ENCODE results near the gene PPCDC.

The PPCDC gene

DNA sequence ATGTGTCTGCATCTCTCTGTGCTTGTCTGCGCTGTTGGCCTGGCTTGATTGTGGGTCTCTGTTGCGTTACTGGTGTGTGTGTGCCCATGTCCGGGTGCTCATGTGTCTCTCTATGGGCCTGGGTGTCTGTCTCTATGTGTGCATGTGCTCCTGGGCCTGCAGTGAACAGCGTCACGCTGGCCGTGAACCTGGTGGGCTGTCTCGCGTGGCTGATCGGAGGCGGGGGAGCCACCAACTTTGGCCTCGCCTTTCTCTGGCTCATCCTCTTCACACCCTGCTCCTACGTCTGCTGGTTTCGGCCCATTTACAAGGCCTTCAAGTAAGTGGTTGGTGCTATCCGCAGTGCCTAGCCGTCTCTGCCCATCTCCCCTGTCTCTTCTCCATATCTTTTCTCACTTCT lies 7.0 kb upstream of the PPCDC start:
- DNase-seq (ENCODE audit: low read depth, low spot score): no peak

DNA sequence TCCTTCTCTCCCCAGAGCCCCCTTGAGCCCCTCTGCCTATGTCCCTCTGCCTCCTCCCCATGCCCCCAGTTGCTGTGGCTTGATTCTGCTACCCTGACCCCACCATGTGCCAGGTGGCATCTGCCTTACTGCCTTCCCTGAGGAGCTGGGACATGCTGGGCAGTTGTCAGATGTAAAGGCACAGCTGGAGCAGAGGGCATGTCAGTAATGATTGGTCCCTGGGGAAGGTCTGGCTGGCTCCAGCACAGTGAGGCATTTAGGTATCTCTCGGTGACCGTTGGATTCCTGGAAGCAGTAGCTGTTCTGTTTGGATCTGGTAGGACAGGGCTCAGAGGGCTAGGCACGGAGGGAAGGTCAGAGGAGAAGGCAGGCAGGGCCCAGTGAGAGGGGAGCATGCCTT lies 3.5 kb upstream of the PPCDC start:
- DNase-seq (ENCODE audit: low read depth, low spot score): no peak

- no peak for DNase-seq (ENCODE audit: low read depth, low spot score)
Observed at GRCh38 chr15:75021341-75021740, 2.0 kb upstream of the PPCDC start.

DNA sequence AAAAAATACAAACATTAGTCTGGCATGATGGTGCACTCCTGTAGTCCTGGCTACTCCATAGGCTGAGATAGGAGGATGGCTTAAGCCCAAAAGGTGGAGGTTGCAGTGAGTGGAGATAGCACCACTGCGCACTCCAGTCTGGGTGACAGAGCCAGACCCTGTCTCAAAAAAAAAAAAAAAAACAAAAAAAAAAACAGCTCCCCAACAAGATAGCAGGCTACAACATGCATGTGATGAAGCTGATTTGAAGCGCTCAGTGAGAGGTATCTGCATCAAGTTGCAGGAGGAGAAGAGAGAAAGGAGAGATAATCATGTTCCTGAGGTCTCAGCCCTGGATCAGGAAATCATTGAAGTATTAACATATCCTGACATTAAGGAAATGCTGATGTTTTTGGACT lies 608 bp upstream of the PPCDC start:
- no peak for DNase-seq (ENCODE audit: low read depth, low spot score)

GRCh38 chr15:75023872-75024636 lies 664 bp downstream of the PPCDC start:
- no peak for DNase-seq (ENCODE audit: low read depth, low spot score)

- DNase-seq (ENCODE audit: low read depth, low spot score): no peak
Observed at GRCh38 chr15:75025107-75025506, 1.7 kb downstream of the PPCDC start.

DNA sequence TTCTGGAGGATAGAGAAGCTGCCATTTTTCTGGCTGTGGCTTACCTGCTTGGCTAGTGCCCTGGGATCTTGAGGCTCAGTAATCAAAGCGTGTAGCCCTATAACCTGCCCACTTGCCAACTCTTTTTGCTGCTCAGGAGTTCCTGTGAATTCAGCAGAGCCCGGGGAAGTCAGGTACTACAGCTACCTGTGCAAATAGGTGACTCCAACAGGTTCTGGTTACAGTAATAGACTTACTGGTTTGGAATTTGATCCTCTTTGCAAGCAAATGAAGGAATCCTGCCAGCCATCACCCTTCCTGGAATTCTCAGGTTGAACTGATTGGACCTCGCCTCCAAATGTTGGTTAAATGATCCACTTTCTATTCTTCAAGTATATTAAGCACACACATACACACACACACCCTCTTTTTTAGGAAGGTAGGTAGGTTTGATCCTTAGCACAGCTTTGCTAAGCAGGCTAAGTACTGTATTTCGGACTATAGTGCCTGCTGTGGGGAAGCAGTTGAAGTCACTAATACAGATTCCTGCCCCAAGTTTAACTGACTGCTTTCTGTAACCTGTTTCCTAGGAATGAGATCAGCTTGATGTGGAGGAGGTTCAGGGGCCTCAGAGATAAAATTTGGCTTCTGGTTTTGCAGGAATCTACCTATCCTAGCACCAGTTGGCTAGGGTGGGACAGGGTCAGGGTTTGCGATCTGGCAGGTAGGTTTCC lies 2.3 kb downstream of the PPCDC start:
- DNase-seq (ENCODE audit: low read depth, low spot score): no peak

DNA sequence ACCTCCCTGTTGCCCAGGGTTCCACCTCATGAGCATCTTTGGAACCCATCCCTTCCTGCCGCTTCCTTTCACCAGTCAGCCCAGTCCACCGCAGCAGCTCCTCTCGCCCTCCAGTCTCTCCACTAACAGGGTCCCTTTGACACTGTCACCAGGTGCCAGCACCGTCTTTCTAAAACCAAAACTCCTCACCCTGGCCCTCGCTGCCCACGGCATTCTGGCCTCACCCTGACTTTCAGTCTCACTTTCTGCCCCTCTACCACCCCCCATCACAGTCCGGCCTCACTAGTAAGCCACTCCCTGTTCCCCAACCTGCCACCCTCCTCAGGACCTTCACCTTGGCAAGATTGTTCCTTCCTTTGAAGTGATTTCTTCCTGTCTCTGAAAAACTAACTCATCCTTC lies 4.2 kb downstream of the PPCDC start:
- no peak for DNase-seq (ENCODE audit: low read depth, low spot score)

GRCh38 chr15:75028991-75029377 lies 5.6 kb downstream of the PPCDC start:
- no peak for DNase-seq (ENCODE audit: low read depth, low spot score)

GRCh38 chr15:75029378-75030022 lies 6.1 kb downstream of the PPCDC start:
- peak; percentile 76 for DNase-seq (ENCODE audit: low read depth, low spot score)

DNA sequence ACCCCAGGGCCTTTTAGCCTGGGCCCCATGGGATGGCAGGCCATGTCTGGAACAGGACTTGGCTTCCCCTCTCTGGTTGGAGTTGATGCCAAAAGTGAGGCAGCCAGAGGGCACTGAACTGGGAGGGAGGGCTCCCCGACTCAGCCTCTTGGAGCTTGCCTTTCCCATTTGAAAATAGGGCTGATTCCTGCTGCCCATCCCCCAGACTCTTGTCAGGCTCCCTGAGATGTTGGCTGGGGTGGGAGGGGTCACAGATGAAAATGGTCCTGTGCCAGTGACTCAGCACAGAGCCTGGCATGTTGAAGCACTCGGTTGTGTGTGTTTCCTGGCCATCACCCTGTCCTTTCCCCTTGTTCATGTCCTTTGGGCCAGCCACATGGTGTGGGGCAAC lies 6.6 kb downstream of the PPCDC start:
- no peak for DNase-seq (ENCODE audit: low read depth, low spot score)

GRCh38 chr15:75030424-75030823 lies 7.0 kb downstream of the PPCDC start:
- DNase-seq (ENCODE audit: low read depth, low spot score): no peak

DNA sequence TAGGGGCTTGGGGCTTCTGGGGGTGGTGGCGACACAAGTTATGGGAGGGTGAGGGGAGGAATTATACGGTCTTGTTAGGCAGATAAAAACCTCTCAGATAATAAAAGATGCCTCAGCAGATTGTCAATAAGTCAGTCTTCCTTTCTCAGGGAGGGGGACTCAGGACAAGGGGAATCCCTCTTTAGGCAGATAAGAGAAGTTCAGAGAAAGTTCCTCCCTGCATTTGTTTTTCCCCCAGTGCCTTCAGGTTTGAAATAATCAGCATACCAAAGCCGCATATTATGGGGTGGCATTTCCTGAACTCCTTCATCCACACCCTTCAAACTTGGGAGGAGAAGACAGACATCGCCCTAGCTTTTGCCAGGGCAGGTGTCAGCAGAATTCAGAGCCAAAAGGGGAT lies 8.5 kb downstream of the PPCDC start:
- DNase-seq (ENCODE audit: low read depth, low spot score): no peak

DNA sequence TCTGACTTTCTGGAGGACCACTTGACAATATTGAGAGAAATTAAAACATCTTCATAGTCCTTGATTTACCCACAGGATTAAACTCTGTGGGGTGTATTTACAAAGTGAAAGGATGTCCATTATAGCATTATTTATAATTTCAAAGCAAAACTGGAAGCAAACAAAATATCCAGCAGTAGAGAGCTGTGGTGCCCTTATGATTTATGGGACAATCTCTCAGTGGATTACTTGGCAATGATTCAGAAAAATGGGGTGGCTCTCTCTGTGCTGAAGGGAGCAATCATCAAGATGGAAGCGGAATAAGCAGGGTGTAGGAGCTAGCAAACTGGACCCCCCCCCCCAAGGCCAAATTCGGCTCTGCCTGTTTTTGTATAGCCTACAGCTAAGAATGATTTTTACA lies 9.0 kb downstream of the PPCDC start:
- no peak for DNase-seq (ENCODE audit: low read depth, low spot score)

DNA sequence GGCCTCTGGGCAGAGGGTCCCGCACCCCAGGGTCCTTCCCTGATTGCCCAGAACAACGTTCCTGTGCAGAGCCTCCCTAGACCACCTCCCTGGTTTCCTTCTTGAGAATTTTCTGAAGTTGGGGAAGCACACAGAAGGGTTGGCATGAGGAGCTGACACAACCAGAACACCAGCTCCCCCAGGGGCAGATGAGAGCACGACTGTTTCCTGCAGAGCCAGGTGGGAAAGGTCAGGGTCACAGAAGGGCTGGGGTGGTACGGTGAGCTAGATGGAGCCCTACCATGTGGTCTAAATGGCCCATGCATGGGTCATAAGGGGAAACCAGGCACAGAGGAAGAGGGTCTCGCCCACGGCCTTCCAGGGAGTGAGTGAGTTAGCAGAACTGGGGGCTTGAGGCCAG lies 10.4 kb downstream of the PPCDC start:
- no peak for DNase-seq (ENCODE audit: low read depth, low spot score)

- no peak for DNase-seq (ENCODE audit: low read depth, low spot score)
Observed at GRCh38 chr15:75034615-75035014, 11.2 kb downstream of the PPCDC start.

DNA sequence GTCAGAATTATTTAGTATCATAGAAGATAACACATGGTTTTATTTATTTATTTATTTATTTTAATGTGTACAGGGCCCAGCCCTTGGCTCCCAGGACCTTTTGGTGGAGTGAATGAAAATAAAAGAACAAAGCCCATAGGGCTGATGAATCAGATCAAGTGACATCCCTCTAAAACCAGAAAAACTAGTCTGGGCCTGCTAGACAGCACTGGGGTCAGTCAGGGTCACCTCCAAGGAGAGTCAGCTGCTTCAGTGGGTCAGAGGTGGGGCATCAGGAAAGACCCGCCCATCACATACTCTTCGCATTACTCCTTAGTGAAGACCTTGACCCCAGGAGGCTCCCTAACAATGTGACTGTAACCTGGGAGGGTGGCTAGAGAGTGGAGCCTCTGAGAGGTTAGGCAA lies 12.8 kb downstream of the PPCDC start:
- no peak for DNase-seq (ENCODE audit: low read depth, low spot score)

DNA sequence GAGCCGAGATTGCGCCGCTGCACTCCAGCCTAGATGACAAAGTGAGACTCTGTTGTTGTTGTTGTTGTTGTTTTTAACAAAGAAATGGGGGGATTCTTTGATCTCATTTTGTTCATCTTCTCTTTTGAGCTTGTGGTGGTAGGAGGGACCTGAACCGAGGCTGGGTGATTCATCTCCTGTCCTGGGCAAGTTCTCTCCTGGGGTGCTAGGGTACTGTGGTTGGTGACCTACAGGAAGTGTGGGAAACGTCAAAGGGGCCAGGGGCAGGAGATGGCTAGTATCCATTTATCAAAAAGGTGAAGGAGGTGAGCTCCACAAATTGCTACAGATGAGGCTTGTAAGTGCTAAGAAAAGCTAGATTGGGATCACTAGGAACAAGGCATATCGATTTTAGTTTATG lies 14.3 kb downstream of the PPCDC start:
- DNase-seq (ENCODE audit: low read depth, low spot score): no peak

DNA sequence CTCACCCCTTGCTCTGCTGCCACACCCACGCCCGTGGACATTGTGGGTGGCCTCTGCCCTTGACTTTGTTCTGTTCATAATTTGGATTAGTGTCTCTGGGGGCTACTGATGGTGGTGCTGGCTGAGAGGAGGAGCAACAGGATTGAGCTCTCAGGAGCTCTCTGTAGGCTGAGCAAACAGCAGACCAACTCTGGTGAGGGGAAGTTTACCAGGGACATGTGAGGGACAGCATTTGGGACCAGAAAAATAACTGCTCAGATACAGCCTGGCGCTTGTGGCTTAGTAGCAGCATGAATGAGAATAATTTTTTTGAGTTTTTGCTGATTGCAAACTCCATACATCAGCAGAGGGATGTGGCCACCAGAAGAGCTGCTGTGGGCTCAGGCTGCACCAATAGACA lies 14.8 kb downstream of the PPCDC start:
- DNase-seq (ENCODE audit: low read depth, low spot score): no peak

GRCh38 chr15:75042730-75043508 lies 19.5 kb downstream of the PPCDC start:
- peak; percentile 6 for DNase-seq (ENCODE audit: low read depth, low spot score)

GRCh38 chr15:75043509-75044257 lies 20.3 kb downstream of the PPCDC start:
- no peak for DNase-seq (ENCODE audit: low read depth, low spot score)

Data from activated CD4-positive, CD25-positive, alpha-beta regulatory T cell treated with anti-CD3 and anti-CD28 coated beads, Interleukin-2, amount 50 U/mL, for 16 hours (primary cell).